Tibial nerve (tissue), 4 donors: ENCODE results near the gene TMEM201. TPM values are rescaled to one million over a fixed set of nuclear protein-coding genes. Genes with fewer than 3 reads are reported as not detected.

Source experiments
- DNase-seq, 2 donors: peaks; one replicate each; pipeline ENCODE4 v3.0.0-alpha.2; 2019; ENCODE audit warnings: low spot score in 2 of 2
- H3K27ac ChIP-seq, 4 donors: fragments of 200-600 bp; sonication (generic) in 3 of 4; one replicate each; pipeline ENCODE4 v1.5.1; 2017 to 2019; ENCODE audit warnings: mild to moderate bottlenecking in 1 of 4
- H3K27me3 ChIP-seq, 2 donors: fragments of 200-600 bp; sonication (generic) in 1 of 2; one replicate each; pipeline versions ENCODE4 v1.5.1 to v1.6.0; 2017 to 2019
- H3K36me3 ChIP-seq, 3 donors: fragments of 200-600 bp; sonication (generic); one replicate each; pipeline ENCODE4 v1.5.1; 2018 to 2019
- H3K4me1 ChIP-seq, 4 donors: fragments of 200-600 bp; sonication (generic) in 3 of 4; one replicate each; pipeline ENCODE4 v1.5.1; 2017 to 2019
- H3K4me3 ChIP-seq, 4 donors: fragments of 200-600 bp; sonication (generic) in 3 of 4; one replicate each; pipeline ENCODE4 v1.5.1; 2017 to 2019; ENCODE audit warnings: mild to moderate bottlenecking in 1 of 4, moderate library complexity in 1 of 4
- H3K9me3 ChIP-seq, 4 donors: fragments of 200-600 bp; sonication (generic) in 3 of 4; one replicate each; pipeline ENCODE4 v1.5.1; 2017 to 2019
- CTCF ChIP-seq, 5 experiments: fragments of 200-600 bp in 3 of 5; fragments of 450-650 bp in 2 of 5; sonication (generic) in 3 of 5; IDR thresholded peaks; one replicate each; pipeline ENCODE4 v1.5.1; 2016 to 2019; ENCODE audit warnings: antibody characterized with exemption in 5 of 5, mild to moderate bottlenecking in 3 of 5, moderate library complexity in 2 of 5
- EP300 ChIP-seq, 2 donors: sonication (generic); formaldehyde crosslinking; IDR thresholded peaks; one replicate each; pipeline ENCODE4 v1.6.1; 2017; ENCODE audit warnings: antibody characterized with exemption in 2 of 2, mild to moderate bottlenecking in 1 of 2
- POLR2A ChIP-seq, 2 donors: fragments of 450-650 bp; IDR thresholded peaks; one replicate each; pipeline ENCODE4 v1.6.1; 2017; ENCODE audit warnings: antibody characterized with exemption in 2 of 2, mild to moderate bottlenecking in 2 of 2, moderate library complexity in 2 of 2
- WGBS, 2 donors: methylation state at CpG; one replicate each; pipeline ENCODE4 v1.1.5; 2018; 5-methylcytosine and 5-hydroxymethylcytosine counted together
- total RNA-seq, 4 donors: library from RNA; depleted of rRNA; stranded (reverse); fragments of >200 nt; gene quantifications; one replicate each; pipeline ENCODE4 v1.1.0, GENCODE V29; 2016

The TMEM201 gene
- total RNA-seq, 4 donors from 2014 or later, result 11.8 to 22.8 (median 16.3) TPM

- DNase-seq, result no peak
- no peaks in the 10 kb centered on the region for H3K36me3 ChIP-seq
- no peak overlapping the region for H3K4me3 ChIP-seq
- H3K9me3 ChIP-seq, result no peaks in the 10 kb centered on the region
- peaks cover 0 to 24% of the 10 kb centered on the region in 2 donors for H3K27me3 ChIP-seq
- 85 to 88% methylated on average over 4 of the region's 4 CpGs for WGBS, 2 donors
- no peak for TF ChIP-seq POLR2A (IDR thresholded peaks at IDR 0.05)
- TF ChIP-seq CTCF (IDR thresholded peaks at IDR 0.05), result no peak
- TF ChIP-seq EP300 (IDR thresholded peaks at IDR 0.05), result no peak
- H3K27ac ChIP-seq, result no peak overlapping the region
- no peaks in the 10 kb centered on the region for H3K4me1 ChIP-seq
These were observed 69.5 kb downstream of the TMEM201 start for GRCh38 chr1:9658199-9658598.

GRCh38 chr1:9659328-9659727, 70.6 kb downstream of the TMEM201 start:
- WGBS, 2 donors, result 43% methylated on average over 5 of the region's 5 CpGs
- Histone ChIP-seq H3K9me3 (no peaks in the 10 kb centered on the region), H3K36me3 (no peaks in the 10 kb centered on the region), H3K4me1 (no peaks in the 10 kb centered on the region), H3K27ac (no peak overlapping the region), H3K4me3 (no peak overlapping the region), H3K27me3 (peaks cover 0 to 13% of the 10 kb centered on the region in 2 donors)
- TF ChIP-seq CTCF (IDR thresholded peaks at IDR 0.05), result no peak
- TF ChIP-seq POLR2A (IDR thresholded peaks at IDR 0.05), result no peak
- no peak for TF ChIP-seq EP300 (IDR thresholded peaks at IDR 0.05)
- no peak for DNase-seq

- TF ChIP-seq POLR2A (IDR thresholded peaks at IDR 0.05) (no peak), EP300 (IDR thresholded peaks at IDR 0.05) (no peak), CTCF (IDR thresholded peaks at IDR 0.05) (no peak)
- no peaks in the 10 kb centered on the region for H3K36me3 ChIP-seq
- H3K9me3 ChIP-seq, result no peaks in the 10 kb centered on the region
- peaks cover 0 to 15% of the 10 kb centered on the region in 2 donors for H3K27me3 ChIP-seq
- DNase-seq, result no peak
- H3K4me1 ChIP-seq, result no peaks in the 10 kb centered on the region
- WGBS, 2 donors, result 84 to 93% methylated on average over 6 of the region's 6 CpGs
- H3K4me3 ChIP-seq, result no peak overlapping the region
- no peak overlapping the region for H3K27ac ChIP-seq
These were observed 74.5 kb downstream of the TMEM201 start for GRCh38 chr1:9663257-9663656.

Other genes with a start within 250 kb of the TMEM201 start
- 10 to 100 TPM in 1 of 4 donors, 1 to 10 TPM in 3; 5.4 to 10.2 (median 6.8) TPM for gene SLC25A33, start 49.4 kb upstream of the TMEM201 start, total RNA-seq
- gene PIK3CD, start 62.8 kb downstream of the TMEM201 start, total RNA-seq, result 10 to 100 TPM in 2 of 4 donors, 1 to 10 TPM in 2; 6.9 to 18.0 (median 10.2) TPM
- gene CLSTN1, start 235.1 kb downstream of the TMEM201 start, total RNA-seq, result 10 to 100 TPM; 60.9 to 90.6 (median 72.5) TPM